SK-N-SH (cell line): Measurements from ENCODE around the gene MGRN1.

Experiments
- EP300 ChIP-seq, 2 experiments: IDR thresholded peaks; 2 replicates each; pipeline versions ENCODE4 v1.4.0 to v1.6.1; 2012; ENCODE audit warnings: borderline replicate concordance in 1 of 2, low read depth in 1 of 2, low read length in 1 of 2
- SIN3A ChIP-seq: IDR thresholded peaks from 2 replicates; pipeline ENCODE4 v1.6.1; 2012; ENCODE audit warnings: low read depth, mild to moderate bottlenecking, low read length, moderate library complexity, borderline replicate concordance

- TF ChIP-seq SIN3A (no peak), EP300 (IDR thresholded peaks at IDR 0.05; ENCODE audit: borderline replicate concordance in 1 of 2, low read depth in 1 of 2, low read length in 1 of 2) (no peak)
Measured at GRCh38 chr16:4700997-4701743, 76.5 kb downstream of the MGRN1 start.
